ENCODE data around the gene EIF4G3. TPM values are rescaled to one million over a fixed set of nuclear protein-coding genes. Genes with fewer than 3 reads are reported as not detected.

EIF4G3 gene
- total and polyA plus RNA-seq, 2 donors (not counting 1 experiment from before 2014, with no cell fraction given), result 33.6 to 76.0 TPM

DNA sequence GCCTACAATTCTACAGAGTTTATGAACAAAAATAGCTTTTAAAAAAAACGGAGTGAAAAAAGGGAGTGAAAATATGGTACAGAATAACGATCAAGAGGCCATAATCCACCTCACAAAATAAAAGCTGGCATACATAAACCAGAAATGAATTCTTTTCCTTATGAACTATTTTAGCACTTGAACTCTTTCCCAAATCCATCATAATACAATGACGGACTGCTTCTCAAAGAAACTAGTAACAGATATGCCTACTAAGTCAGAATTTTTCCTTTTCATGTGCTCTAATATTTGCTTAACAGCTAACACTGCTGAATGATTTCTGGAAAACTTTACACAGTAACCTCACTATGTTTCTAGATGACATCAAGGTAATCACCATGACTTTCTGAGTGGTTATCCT lies 144.0 kb downstream of the EIF4G3 start:
- no peaks in the 10 kb centered on the region for H3K27me3 Mint-ChIP-seq
- H3K4me1 Mint-ChIP-seq, result peaks cover 7% of the 10 kb centered on the region
- TF ChIP-seq EZH2 (IDR thresholded peaks at IDR 0.05; ENCODE audit: borderline replicate concordance, insufficient read depth, low read depth, low read length, poor library complexity, severe bottlenecking), result no peak
- no peak for TF ChIP-seq CTCF (IDR thresholded peaks at IDR 0.05)
- H3K79me2 ChIP-seq (ENCODE audit: control insufficient read depth, insufficient read depth, low read length), result peaks cover 82% of the 10 kb centered on the region
- no peak overlapping the region for H3K27ac ChIP-seq (ENCODE audit: low read length in 2 of 2)
- 83% methylated on average over 1 of the region's 3 CpGs for WGBS (ENCODE audit: insufficient coverage)
- H3K27me3 ChIP-seq (replicated peaks in 1 of 4; ENCODE audit: control extremely low read depth in 1 of 4, control insufficient read depth in 3 of 4, insufficient read depth in 4 of 4, low read length in 3 of 4), result no peaks in the 10 kb centered on the region
- no peak overlapping the region for H3K4me3 ChIP-seq (ENCODE audit: control extremely low read depth in 1 of 5, extremely low read depth in 1 of 5, insufficient read depth in 1 of 5, low read depth in 2 of 5, low read length in 4 of 5)
- no peak overlapping the region for H3K4me3 Mint-ChIP-seq
- no peak overlapping the region for H3K9ac ChIP-seq (ENCODE audit: low read length)
- no peak overlapping the region for H3K4me2 ChIP-seq (replicated peaks; ENCODE audit: low read depth, low read length, poor library complexity, severe bottlenecking)
- CTCF ChIA-PET, result no interaction called here
- no peak overlapping the region for H3K27ac Mint-ChIP-seq
- intact Hi-C loops (cut with micrococcal nuclease), result no loop called here
- POLR2A ChIA-PET, result no interaction called here
- H3K9me3 Mint-ChIP-seq (ENCODE audit: insufficient read depth), result no peaks in the 10 kb centered on the region
- no peak overlapping the region for H2AFZ ChIP-seq (ENCODE audit: insufficient read depth, low read depth, low read length, poor library complexity, severe bottlenecking)
- H3K4me1 ChIP-seq (ENCODE audit: control insufficient read depth in 2 of 2, insufficient read depth in 2 of 2, low read length in 2 of 2), result no peaks in the 10 kb centered on the region
- H4K20me1 ChIP-seq (ENCODE audit: control insufficient read depth, insufficient read depth, low read length, poor library complexity, severe bottlenecking), result peaks cover 24% of the 10 kb centered on the region
- DNase-seq (no peak), ATAC-seq (ENCODE audit: low read depth) (no peak)
- H3K36me3 ChIP-seq (replicated peaks in 1 of 2; ENCODE audit: control extremely low read depth in 1 of 2, control insufficient read depth in 1 of 2, extremely low read depth in 1 of 2, insufficient read depth in 2 of 2, low read length in 1 of 2), result peaks cover 2 to 8% of the 10 kb centered on the region in 2 experiments
- H3K9me3 ChIP-seq (ENCODE audit: control extremely low read depth in 1 of 3, control insufficient read depth in 2 of 3, insufficient read depth in 1 of 3, low read length in 2 of 3), result peaks cover 0 to 17% (median 10%) of the 10 kb centered on the region in 3 donors

DNA sequence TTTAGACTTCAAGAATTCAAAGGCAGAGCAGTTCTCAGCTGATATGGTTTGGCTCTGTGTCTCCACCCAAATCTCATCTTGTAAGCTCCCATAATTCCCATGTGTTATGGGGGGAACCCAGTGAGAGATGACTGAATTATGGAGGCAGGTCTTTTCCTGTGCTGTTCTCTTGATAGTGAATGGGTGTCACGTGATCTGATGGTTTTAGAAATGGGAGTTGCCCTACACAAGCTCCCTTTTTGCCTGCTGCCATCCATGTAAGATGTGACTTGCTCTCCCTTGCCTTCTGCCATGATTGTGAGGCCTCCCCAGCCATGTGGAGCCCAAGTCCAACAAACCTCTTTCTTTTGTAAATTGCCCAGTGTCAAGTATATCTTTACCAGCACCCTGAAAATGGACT lies 146.5 kb downstream of the EIF4G3 start:
- CTCF ChIA-PET, result no interaction called here
- Mint-ChIP-seq H3K4me1 (peaks cover 7% of the 10 kb centered on the region), H3K4me3 (no peak overlapping the region), H3K9me3 (ENCODE audit: insufficient read depth) (no peaks in the 10 kb centered on the region), H3K27me3 (no peaks in the 10 kb centered on the region), H3K27ac (peak overlapping the region; percentile 6)
- no peak for TF ChIP-seq CTCF (IDR thresholded peaks at IDR 0.05)
- no peak for TF ChIP-seq EZH2 (IDR thresholded peaks at IDR 0.05; ENCODE audit: borderline replicate concordance, insufficient read depth, low read depth, low read length, poor library complexity, severe bottlenecking)
- Histone ChIP-seq H3K27me3 (replicated peaks in 1 of 4; ENCODE audit: control extremely low read depth in 1 of 4, control insufficient read depth in 3 of 4, insufficient read depth in 4 of 4, low read length in 3 of 4) (no peaks in the 10 kb centered on the region), H3K4me2 (replicated peaks; ENCODE audit: low read depth, low read length, poor library complexity, severe bottlenecking) (no peak overlapping the region), H3K4me3 (ENCODE audit: control extremely low read depth in 1 of 5, extremely low read depth in 1 of 5, insufficient read depth in 1 of 5, low read depth in 2 of 5, low read length in 4 of 5) (no peak overlapping the region), H3K79me2 (ENCODE audit: control insufficient read depth, insufficient read depth, low read length) (peaks cover 76% of the 10 kb centered on the region), H3K9me3 (ENCODE audit: control extremely low read depth in 1 of 3, control insufficient read depth in 2 of 3, insufficient read depth in 1 of 3, low read length in 2 of 3) (peaks cover 0 to 2% (median 0%) of the 10 kb centered on the region in 3 donors), H3K4me1 (ENCODE audit: control insufficient read depth in 2 of 2, insufficient read depth in 2 of 2, low read length in 2 of 2) (no peaks in the 10 kb centered on the region), H3K9ac (ENCODE audit: low read length) (no peak overlapping the region), H3K27ac (ENCODE audit: low read length in 2 of 2) (no peak overlapping the region), H3K36me3 (replicated peaks in 1 of 2; ENCODE audit: control extremely low read depth in 1 of 2, control insufficient read depth in 1 of 2, extremely low read depth in 1 of 2, insufficient read depth in 2 of 2, low read length in 1 of 2) (peaks cover 2 to 8% of the 10 kb centered on the region in 2 experiments), H2AFZ (ENCODE audit: insufficient read depth, low read depth, low read length, poor library complexity, severe bottlenecking) (no peak overlapping the region), H4K20me1 (ENCODE audit: control insufficient read depth, insufficient read depth, low read length, poor library complexity, severe bottlenecking) (peaks cover 17% of the 10 kb centered on the region)
- DNase-seq (no peak), ATAC-seq (ENCODE audit: low read depth) (no peak)
- 100% methylated on average over 1 of the region's 1 CpG for whole genome bisulfite sequencing (ENCODE audit: insufficient coverage)
- intact Hi-C loops (cut with micrococcal nuclease), result no loop called here
- POLR2A ChIA-PET, result no interaction called here
